Thyroid gland (tissue), 4 donors: ENCODE measurements around the gene TMIGD3. TPM values are rescaled to one million over a fixed set of nuclear protein-coding genes. Genes with fewer than 3 reads are reported as not detected.

Source experiments
- DNase-seq, 2 donors: peaks; one replicate each; pipeline ENCODE4 v3.0.0-alpha.2; 2019
- H3K27ac ChIP-seq, 3 donors: fragments of 200-600 bp; sonication (generic); 1 replicate in 2 of 3; 2 replicates in 1 of 3; pipeline ENCODE4 v1.5.1; 2016 to 2019; ENCODE audit warnings: mild to moderate bottlenecking in 1 of 3, moderate library complexity in 1 of 3
- H3K27me3 ChIP-seq: fragments of 200-600 bp; sonication (generic); one replicate; pipeline ENCODE4 v1.5.1; 2019
- H3K36me3 ChIP-seq, 2 donors: fragments of 200-600 bp; sonication (generic); one replicate each; pipeline ENCODE4 v1.5.1; 2016 to 2019
- H3K4me1 ChIP-seq, 2 donors: fragments of 200-600 bp; sonication (generic); one replicate each; pipeline ENCODE4 v1.5.1; 2017 to 2019
- H3K4me3 ChIP-seq, 3 donors: fragments of 200-600 bp; sonication (generic); replicated peaks in 1 of 3; 1 replicate in 2 of 3; 2 replicates in 1 of 3; pipeline ENCODE4 v1.5.1; 2016; ENCODE audit warnings: mild to moderate bottlenecking in 1 of 3
- H3K9me3 ChIP-seq: fragments of 200-600 bp; sonication (generic); one replicate; pipeline ENCODE4 v1.5.1; 2017
- POLR2A ChIP-seq, 2 donors: fragments of 450-650 bp; IDR thresholded peaks; one replicate each; pipeline ENCODE4 v1.6.1; 2017; ENCODE audit warnings: antibody characterized with exemption in 2 of 2, mild to moderate bottlenecking in 2 of 2, moderate library complexity in 1 of 2
- WGBS, 2 donors: methylation state at CpG; one replicate each; pipeline ENCODE4 v1.1.5; 2017; 5-methylcytosine and 5-hydroxymethylcytosine counted together
- intact Hi-C: fragments of 100-400 bp; cut with DNase I; formaldehyde crosslinking; loops from one replicate; pipeline ENCODE4 v1.15.1; 2023
- small RNA-seq: library from RNA; depleted of rRNA; stranded (forward); fragments of <200 nt; gene quantifications from one replicate; pipeline ENCODE3, GENCODE V24; 2016
- total RNA-seq, 4 donors: library from RNA; depleted of rRNA; stranded (reverse); fragments of >200 nt; gene quantifications; one replicate each; pipeline ENCODE4 v1.2.3, GENCODE V29; 2016
- TF ChIP-seq, protein P1 (sequence below), 6 experiments: fragments of 200-600 bp in 3 of 6; fragments of 450-650 bp in 3 of 6; sonication (generic) in 3 of 6; IDR thresholded peaks; one replicate each; pipeline ENCODE4 v1.5.1; 2016 to 2019; ENCODE audit warnings: antibody characterized with exemption in 6 of 6, mild to moderate bottlenecking in 2 of 6, inconsistent platforms in 1 of 6, moderate library complexity in 1 of 6

Gene TMIGD3
- total RNA-seq, 4 donors from 2014 or later, result 0.89 to 8.7 TPM; not detected in 2

DNA sequence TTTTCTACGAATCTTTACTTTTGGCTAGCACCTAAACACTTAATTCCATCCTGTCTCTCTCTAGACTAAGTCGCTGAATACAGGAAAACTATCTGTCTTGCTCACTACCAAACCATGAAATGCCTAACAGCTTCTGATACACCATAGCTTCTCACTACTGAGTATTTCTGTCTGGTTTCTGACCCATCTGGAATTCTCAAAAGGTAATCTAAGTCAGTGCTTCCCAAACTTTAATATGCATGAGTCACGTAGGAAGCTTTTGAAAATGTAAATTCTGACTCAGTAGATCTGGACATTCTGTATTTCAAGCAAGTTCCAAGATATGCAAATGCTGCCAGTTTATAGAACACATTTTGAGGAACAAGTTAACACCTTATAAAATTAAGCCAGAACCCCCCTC lies 66.7 kb downstream of the TMIGD3 start:
- intact Hi-C loops, result no loop called here
- Histone ChIP-seq H3K27ac (no peak overlapping the region), H3K36me3 (peaks cover 16 to 31% of the 10 kb centered on the region in 2 donors), H3K4me1 (no peaks in the 10 kb centered on the region), H3K27me3 (no peaks in the 10 kb centered on the region), H3K9me3 (no peaks in the 10 kb centered on the region), H3K4me3 (no peak overlapping the region)
- no peak for TF ChIP-seq POLR2A (IDR thresholded peaks at IDR 0.05)
- TF ChIP-seq, protein P1, sequence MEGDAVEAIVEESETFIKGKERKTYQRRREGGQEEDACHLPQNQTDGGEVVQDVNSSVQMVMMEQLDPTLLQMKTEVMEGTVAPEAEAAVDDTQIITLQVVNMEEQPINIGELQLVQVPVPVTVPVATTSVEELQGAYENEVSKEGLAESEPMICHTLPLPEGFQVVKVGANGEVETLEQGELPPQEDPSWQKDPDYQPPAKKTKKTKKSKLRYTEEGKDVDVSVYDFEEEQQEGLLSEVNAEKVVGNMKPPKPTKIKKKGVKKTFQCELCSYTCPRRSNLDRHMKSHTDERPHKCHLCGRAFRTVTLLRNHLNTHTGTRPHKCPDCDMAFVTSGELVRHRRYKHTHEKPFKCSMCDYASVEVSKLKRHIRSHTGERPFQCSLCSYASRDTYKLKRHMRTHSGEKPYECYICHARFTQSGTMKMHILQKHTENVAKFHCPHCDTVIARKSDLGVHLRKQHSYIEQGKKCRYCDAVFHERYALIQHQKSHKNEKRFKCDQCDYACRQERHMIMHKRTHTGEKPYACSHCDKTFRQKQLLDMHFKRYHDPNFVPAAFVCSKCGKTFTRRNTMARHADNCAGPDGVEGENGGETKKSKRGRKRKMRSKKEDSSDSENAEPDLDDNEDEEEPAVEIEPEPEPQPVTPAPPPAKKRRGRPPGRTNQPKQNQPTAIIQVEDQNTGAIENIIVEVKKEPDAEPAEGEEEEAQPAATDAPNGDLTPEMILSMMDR (IDR thresholded peaks at IDR 0.05), result no peak
- DNase-seq, result no peak
- 60 to 77% methylated on average over 3 of the region's 3 CpGs for WGBS, 2 donors

Small RNA genes lying within 50 kb of the gene (small RNA-seq; reads per million reads assigned to genes)
- gene RF00019 (not detected), gene RNU6-792P (not detected)

Other genes with a start within 250 kb of the TMIGD3 start
- gene CHIA, start 212.8 kb downstream of the TMIGD3 start, total RNA-seq, result not detected
- 1 to 10 TPM; 1.1 to 2.1 (median 1.7) TPM for gene OVGP1, start 75.9 kb downstream of the TMIGD3 start, total RNA-seq
- gene WDR77, start 54.4 kb downstream of the TMIGD3 start, total RNA-seq, result 10 to 100 TPM; 19.5 to 36.1 (median 26.3) TPM
- 100 to 1,000 TPM; 128 to 252 (median 193) TPM for gene ATP5PB, start 54.2 kb downstream of the TMIGD3 start, total RNA-seq
- gene C1orf162, start 29.6 kb downstream of the TMIGD3 start, total RNA-seq, result 10 to 100 TPM in 1 of 4 donors, 1 to 10 TPM in 3; 2.5 to 23.6 (median 6.5) TPM
- 1 to 10 TPM; 2.3 to 7.7 (median 3.4) TPM for gene ADORA3, start within 50 bp of the TMIGD3 start, total RNA-seq
- 10 to 100 TPM; 54.2 to 91.7 (median 71.9) TPM for gene RAP1A, start 116.2 kb upstream of the TMIGD3 start, total RNA-seq
- 1 to 10 TPM; 4.0 to 5.8 (median 4.4) TPM for gene INKA2, start 235.8 kb upstream of the TMIGD3 start, total RNA-seq